NCI-H526 (cell line): ENCODE data around the gene LIN9.
"Not testable (repeated sequence)": the region's sequence is repeated elsewhere in the genome, so short reads cannot be mapped to it uniquely, and the experiment has no call there.

ENCODE experiments used
- DNase-seq, 2 experiments: peaks; one replicate each; lab custom pipeline; 2025; lab: John Stamatoyannopoulos, UW

The LIN9 gene

GRCh38 chr1:226276077-226276682, 32.8 kb downstream of the LIN9 start:
- no peak for DNase-seq

GRCh38 chr1:226274138-226274537, 34.8 kb downstream of the LIN9 start:
- no peak for DNase-seq

DNA sequence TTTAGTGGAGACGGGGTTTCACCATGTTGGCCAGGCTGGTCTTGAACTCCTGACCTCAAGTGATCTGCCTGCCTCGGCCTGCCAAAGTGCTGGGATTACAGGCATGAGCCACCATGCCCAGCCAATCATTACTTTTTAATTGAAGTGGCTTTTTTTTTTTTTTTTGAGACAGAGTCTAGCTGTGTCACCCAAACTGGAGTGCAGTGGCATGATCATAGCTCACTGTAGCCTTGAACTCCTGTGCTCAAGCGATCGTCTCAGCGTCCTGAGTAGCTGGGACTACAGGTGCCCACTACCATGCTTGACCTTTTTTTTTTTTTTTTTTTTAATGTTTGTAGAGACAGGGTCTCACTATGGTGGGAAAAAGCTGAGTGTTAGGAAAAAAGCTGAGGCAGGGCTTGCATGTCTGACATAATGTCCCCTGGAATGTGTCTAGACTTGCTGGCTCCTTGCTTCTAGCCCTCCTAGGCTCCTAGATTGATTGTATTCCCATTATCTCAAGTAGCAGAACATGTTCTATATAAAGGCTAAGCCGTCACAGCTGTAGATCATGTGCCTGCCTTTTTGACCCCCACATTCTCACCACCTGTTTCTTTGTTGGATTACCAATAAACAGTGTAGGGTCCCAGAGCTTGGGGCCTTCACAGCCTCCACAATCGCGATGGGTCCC, 36.6 kb downstream of the LIN9 start:
- DNase-seq: not testable (repeated sequence)

GRCh38 chr1:226268421-226269124, 40.4 kb downstream of the LIN9 start:
- DNase-seq: peak in 1 of 2 experiments; percentile 0

- no peak for DNase-seq
Observed at GRCh38 chr1:226261818-226262217, 47.1 kb downstream of the LIN9 start.

GRCh38 chr1:226255380-226255779, 53.6 kb downstream of the LIN9 start:
- no peak for DNase-seq

DNA sequence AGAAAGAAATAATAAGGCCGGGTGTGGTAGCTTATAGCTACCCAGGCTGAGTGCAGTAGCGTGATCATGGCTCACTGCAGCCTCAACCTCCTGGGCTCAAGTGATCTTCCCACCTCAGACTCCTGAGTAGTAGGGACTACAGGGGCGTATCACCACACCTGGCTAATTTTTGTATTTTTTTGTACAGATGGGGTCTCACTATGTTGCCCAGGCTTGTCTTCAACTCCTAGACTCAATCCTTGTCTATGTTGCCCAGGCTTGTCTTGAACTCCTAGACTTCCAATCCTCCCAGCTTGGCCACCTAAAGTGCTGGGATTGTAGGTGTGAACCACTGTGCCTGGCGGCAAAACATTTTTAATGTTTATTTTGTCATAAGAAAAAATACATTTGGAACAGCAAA, 55.0 kb downstream of the LIN9 start:
- no peak for DNase-seq

- not testable (repeated sequence) for DNase-seq
Observed at GRCh38 chr1:226252841-226253240, 56.1 kb downstream of the LIN9 start.

- DNase-seq: no peak
Observed at GRCh38 chr1:226250511-226250910, 58.5 kb downstream of the LIN9 start.

GRCh38 chr1:226248796-226249195, 60.2 kb downstream of the LIN9 start:
- no peak for DNase-seq

GRCh38 chr1:226248091-226248490, 60.9 kb downstream of the LIN9 start:
- no peak for DNase-seq

DNA sequence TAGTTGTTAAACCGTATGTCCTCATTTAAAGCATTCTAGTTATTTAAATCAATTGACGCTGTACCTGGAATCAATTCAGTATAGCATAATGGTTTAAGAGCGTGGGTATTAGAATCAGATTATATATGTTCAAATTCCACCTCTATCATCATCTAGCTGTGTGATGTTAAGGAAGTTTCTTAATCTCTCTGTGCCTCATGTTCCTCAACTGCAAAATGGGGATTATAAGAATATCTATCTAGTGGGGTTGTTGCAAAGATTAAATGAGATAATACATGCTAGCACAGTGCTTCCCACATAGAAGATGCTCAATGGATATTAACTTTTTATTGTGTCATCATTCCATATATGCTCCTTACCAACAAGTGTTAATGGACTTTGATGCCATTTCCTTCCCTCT, 69.5 kb downstream of the LIN9 start:
- DNase-seq: no peak

GRCh38 chr1:226236826-226237225, 72.1 kb downstream of the LIN9 start:
- DNase-seq: no peak

GRCh38 chr1:226233806-226234205, 75.2 kb downstream of the LIN9 start:
- no peak for DNase-seq

GRCh38 chr1:226233293-226233692, 75.7 kb downstream of the LIN9 start:
- DNase-seq: peak; percentile 64 to 65

DNA sequence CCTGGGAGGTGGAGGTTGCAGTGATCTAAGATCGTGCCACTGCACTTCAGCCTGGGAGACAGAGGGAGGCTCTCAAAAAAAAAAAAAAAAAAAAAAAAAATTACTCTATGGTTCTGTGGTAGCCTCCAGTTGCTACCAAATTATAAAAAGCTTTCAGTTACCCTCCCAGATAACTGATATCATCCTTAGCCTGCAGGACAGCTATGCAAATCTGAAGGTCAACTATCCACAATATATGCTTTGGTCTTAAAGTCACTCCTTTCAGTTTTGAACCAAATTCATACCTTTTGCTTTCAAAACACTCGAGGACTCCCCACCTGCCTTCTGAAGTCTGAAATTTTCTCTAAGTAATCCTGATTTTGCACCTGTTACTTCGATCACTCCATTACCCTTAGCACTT, 82.4 kb downstream of the LIN9 start:
- DNase-seq: no peak

DNA sequence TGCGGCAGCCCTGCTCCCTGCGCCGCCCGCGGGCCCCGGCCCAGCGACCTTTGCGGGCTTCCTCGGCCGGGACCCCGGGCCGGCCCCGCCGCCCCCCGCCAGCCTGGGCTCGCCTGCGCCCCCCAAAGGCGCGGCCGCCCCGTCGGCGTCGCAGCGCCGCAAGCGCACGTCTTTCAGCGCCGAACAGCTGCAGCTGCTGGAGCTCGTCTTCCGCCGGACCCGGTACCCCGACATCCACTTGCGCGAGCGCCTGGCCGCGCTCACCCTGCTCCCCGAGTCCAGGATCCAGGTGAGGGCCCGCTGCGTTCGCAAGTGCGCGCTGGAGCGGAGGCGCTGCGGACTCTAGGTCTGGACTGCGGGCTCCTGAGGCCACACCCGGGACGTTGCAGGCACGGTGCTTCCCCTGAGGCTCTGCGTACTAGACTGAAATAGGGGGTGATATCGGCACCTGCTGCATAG, 85.1 kb downstream of the LIN9 start:
- peak in 1 of 2 experiments; percentile 44 for DNase-seq

DNA sequence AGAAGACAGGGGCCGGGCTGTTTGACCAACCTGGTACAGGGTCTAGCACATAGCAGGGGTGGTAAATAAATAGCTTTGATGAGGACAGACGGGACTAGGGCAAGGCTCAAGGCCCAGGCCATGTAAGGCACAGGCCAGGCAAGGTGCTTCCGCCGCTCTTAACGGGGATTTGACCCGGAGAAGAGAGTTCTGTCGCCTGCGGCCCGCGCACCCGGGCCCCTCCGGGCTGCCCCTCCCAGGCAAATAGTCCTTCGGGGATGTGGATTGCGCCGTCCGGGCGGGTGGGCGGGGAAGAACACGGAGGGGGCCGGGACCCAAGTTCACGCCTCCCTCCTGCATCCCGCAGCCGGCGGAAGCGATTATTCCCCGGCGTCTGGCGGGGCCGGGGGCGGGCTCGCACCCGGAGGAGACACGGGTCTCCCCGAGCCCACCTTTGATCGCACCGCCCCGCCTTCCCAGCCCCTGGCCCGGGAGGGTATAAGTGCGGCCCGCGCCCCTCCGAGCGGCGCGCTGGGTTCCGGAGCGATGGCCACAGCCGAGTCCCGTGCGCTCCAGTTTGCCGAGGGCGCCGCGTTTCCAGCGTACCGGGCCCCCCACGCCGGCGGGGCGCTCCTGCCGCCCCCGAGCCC, 85.7 kb downstream of the LIN9 start, which contains the start of gene MIXL1:
MIXL1 (plus strand) TSS at position 508 of the 629 bp plus-strand sequence; CDS start at position 526, 18 bp downstream.
- DNase-seq: no peak

GRCh38 chr1:226222686-226223085, 86.3 kb downstream of the LIN9 start:
- no peak for DNase-seq

DNA sequence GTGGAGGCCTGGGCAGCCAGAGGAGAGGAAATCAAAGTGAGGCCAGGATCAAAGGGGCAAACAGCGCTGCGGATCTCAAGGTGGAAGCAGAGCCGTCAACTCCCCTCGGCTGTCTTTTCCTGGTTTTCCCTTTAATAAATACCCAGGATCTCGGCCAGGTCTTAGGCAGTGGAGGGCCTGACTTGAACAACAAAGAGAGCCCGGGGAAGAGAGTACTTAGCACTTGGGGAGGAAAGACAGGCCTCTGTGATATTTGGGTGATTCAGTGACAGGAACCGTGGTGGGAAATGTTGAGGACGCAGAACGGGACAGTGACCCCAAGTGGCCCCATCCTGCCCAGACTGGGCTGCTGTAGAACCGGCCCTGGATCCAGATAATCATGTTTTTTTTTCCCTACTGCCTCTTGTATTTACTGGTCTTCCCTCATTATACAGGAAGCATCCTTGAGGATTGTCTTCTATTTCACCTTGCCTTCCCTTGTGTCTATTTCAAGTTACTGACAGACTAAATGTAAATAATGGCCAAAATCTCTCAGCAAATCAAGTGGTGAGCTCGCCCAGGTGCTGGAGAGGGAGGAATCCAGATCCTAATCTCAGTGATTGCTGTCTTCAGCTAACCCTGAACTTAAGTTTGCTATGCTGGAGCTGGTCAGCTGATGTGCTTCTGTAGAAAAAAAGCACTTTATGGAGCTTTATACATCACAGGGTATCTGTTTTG, 88.3 kb downstream of the LIN9 start:
- DNase-seq: no peak

GRCh38 chr1:226217273-226217672, 91.7 kb downstream of the LIN9 start:
- DNase-seq: no peak

DNA sequence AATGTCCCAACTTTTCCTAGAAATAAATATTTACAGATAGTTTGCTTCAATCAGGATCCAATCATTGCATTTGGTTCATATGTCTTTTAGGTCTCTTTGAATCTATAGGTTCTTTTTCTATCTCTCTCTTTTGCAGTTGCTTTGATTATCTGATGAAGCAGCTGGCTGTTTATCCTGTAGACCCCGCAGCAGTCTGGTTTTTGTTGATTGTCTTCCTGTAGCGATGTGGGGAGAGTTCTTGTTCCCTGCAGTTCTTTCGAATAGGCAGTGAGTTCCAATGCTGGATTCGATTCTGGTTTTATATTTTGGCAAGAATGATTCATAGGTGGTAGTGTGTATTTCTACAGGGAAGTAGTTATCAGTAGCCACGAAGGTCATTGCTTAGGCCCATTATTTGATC, 92.9 kb downstream of the LIN9 start:
- no peak for DNase-seq
